SIG-M5 treated with dmso at 0.1 percent for 504 hours (cell line): ENCODE data around the gene PGAP2.
"Not testable (repeated sequence)": the region's sequence is repeated elsewhere in the genome, so short reads cannot be mapped to it uniquely, and the experiment has no call there.

ENCODE experiments used
- DNase-seq: peaks from one replicate; lab custom pipeline; 2025; ENCODE audit not compliant: unreplicated experiment; lab: John Stamatoyannopoulos, UW

PGAP2 gene

GRCh38 chr11:3854977-3855807, 46.8 kb downstream of the PGAP2 start, which contains the start of gene STIM1:
Gene STIM1 (plus strand): TSS chr11:3855664. CDS start chr11:3856271, 607 bp downstream.
- peak; percentile 87 for DNase-seq

GRCh38 chr11:3855808-3856491, 47.6 kb downstream of the PGAP2 start:
- peak; percentile 23 for DNase-seq

- DNase-seq = no peak
Measured at GRCh38 chr11:3856856-3857553, 48.6 kb downstream of the PGAP2 start.

- no peak for DNase-seq
Measured at GRCh38 chr11:3857628-3858027, 49.3 kb downstream of the PGAP2 start.

- no peak for DNase-seq
Measured at GRCh38 chr11:3859373-3859881, 51.1 kb downstream of the PGAP2 start.

GRCh38 chr11:3860375-3860774, 52.0 kb downstream of the PGAP2 start:
- DNase-seq = no peak

- DNase-seq = not testable (repeated sequence)
Measured at GRCh38 chr11:3860898-3861393, 52.6 kb downstream of the PGAP2 start.

- DNase-seq = peak; percentile 49
Measured at GRCh38 chr11:3861683-3862082, 53.3 kb downstream of the PGAP2 start.

GRCh38 chr11:3865388-3866193, 57.2 kb downstream of the PGAP2 start:
- DNase-seq = peak; percentile 49

GRCh38 chr11:3866206-3866605, 57.8 kb downstream of the PGAP2 start:
- DNase-seq = peak; percentile 45

- no peak for DNase-seq
Measured at GRCh38 chr11:3866836-3867208, 58.5 kb downstream of the PGAP2 start.

GRCh38 chr11:3867209-3868091, 59.1 kb downstream of the PGAP2 start:
- no peak for DNase-seq

- DNase-seq = no peak
Measured at GRCh38 chr11:3873712-3874349, 65.5 kb downstream of the PGAP2 start.
